IMR-90 (cell line): Measurements from ENCODE around the gene AKAP13.

ENCODE experiments used
- BHLHE40 ChIP-seq: fragments of 150-350 bp; IDR thresholded peaks from 2 replicates; pipeline ENCODE4 v1.6.1; 2016; ENCODE audit warnings: mild to moderate bottlenecking, low read depth, low read length
- CHD1 ChIP-seq: IDR thresholded peaks from 2 replicates; pipeline ENCODE4 v1.6.1; 2012; ENCODE audit warnings: low read depth, low read length, improper control_type of control experiment
- FOS ChIP-seq: fragments of 150-350 bp; IDR thresholded peaks from 2 replicates; pipeline ENCODE4 v1.6.1; 2016; ENCODE audit warnings: low read depth, low read length
- MAFK ChIP-seq: IDR thresholded peaks from 2 replicates; pipeline ENCODE4 v1.6.1; 2012; ENCODE audit warnings: low read depth, low read length, improper control_type of control experiment
- MAZ ChIP-seq: IDR thresholded peaks from 2 replicates; pipeline ENCODE4 v1.6.1; 2012; ENCODE audit warnings: low read depth, mild to moderate bottlenecking, low read length, improper control_type of control experiment, moderate library complexity, borderline replicate concordance
- NFE2L2 ChIP-seq: fragments of 150-350 bp; IDR thresholded peaks from 2 replicates; pipeline ENCODE4 v1.6.1; 2016; ENCODE audit warnings: low read depth, mild to moderate bottlenecking, low read length
- POLR2A ChIP-seq: IDR thresholded peaks from 2 replicates; pipeline ENCODE4 v1.6.1; 2012; ENCODE audit warnings: mild to moderate bottlenecking, low read depth, low read length
- RAD21 ChIP-seq: IDR thresholded peaks from 2 replicates; pipeline ENCODE4 v1.6.1; 2012; ENCODE audit warnings: low read length, improper control_type of control experiment
- RFX5 ChIP-seq: IDR thresholded peaks from 2 replicates; pipeline ENCODE4 v1.8.0; 2012; ENCODE audit warnings: low read depth, mild to moderate bottlenecking, low read length, moderate library complexity
- SMC3 ChIP-seq: fragments of 150-350 bp; IDR thresholded peaks from 2 replicates; pipeline ENCODE4 v1.6.1; 2016; ENCODE audit warnings: low read depth, mild to moderate bottlenecking, antibody characterized with exemption, low read length, moderate library complexity
- TF ChIP-seq, protein P1 (sequence below): conservative IDR thresholded peaks from 2 replicates; pipeline ENCODE4 v1.5.1; 2012; ENCODE audit warnings: mild to moderate bottlenecking, low read depth, low read length, improper control_type of control experiment
- TF ChIP-seq, protein P2 (sequence below): fragments of 150-350 bp; IDR thresholded peaks from 2 replicates; pipeline ENCODE4 v1.6.1; 2016; ENCODE audit warnings: low read depth, mild to moderate bottlenecking, low read length, moderate library complexity, borderline replicate concordance
- TF ChIP-seq, protein P3 (sequence below): fragments of 150-350 bp; IDR thresholded peaks from 2 replicates; pipeline ENCODE4 v1.6.1; 2017; ENCODE audit warnings: mild to moderate bottlenecking, antibody characterized with exemption, low read length, low read depth

DNA sequence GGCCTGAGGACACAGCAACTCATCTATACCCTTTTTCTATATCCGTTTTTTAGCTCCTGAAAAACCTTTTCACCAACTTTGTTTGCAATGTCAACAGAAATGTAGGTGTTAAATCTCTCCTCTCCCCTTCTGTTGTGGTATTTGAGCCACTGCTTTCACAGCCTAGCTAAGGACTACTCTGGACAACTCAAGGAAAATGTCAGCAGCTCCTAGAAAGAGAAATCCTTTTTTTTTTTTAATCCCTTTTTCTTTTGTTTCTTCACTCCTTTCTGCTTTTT is 237.8 kb downstream of the AKAP13 start:
- TF ChIP-seq, protein P1, sequence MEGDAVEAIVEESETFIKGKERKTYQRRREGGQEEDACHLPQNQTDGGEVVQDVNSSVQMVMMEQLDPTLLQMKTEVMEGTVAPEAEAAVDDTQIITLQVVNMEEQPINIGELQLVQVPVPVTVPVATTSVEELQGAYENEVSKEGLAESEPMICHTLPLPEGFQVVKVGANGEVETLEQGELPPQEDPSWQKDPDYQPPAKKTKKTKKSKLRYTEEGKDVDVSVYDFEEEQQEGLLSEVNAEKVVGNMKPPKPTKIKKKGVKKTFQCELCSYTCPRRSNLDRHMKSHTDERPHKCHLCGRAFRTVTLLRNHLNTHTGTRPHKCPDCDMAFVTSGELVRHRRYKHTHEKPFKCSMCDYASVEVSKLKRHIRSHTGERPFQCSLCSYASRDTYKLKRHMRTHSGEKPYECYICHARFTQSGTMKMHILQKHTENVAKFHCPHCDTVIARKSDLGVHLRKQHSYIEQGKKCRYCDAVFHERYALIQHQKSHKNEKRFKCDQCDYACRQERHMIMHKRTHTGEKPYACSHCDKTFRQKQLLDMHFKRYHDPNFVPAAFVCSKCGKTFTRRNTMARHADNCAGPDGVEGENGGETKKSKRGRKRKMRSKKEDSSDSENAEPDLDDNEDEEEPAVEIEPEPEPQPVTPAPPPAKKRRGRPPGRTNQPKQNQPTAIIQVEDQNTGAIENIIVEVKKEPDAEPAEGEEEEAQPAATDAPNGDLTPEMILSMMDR = no peak
- no peak for TF ChIP-seq POLR2A
- TF ChIP-seq SMC3 = no peak
- no peak for TF ChIP-seq RAD21
- TF ChIP-seq BHLHE40 = no peak
- TF ChIP-seq, protein P2, sequence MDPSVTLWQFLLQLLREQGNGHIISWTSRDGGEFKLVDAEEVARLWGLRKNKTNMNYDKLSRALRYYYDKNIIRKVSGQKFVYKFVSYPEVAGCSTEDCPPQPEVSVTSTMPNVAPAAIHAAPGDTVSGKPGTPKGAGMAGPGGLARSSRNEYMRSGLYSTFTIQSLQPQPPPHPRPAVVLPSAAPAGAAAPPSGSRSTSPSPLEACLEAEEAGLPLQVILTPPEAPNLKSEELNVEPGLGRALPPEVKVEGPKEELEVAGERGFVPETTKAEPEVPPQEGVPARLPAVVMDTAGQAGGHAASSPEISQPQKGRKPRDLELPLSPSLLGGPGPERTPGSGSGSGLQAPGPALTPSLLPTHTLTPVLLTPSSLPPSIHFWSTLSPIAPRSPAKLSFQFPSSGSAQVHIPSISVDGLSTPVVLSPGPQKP = no peak
- TF ChIP-seq FOS = no peak
- no peak for TF ChIP-seq MAFK
- no peak for TF ChIP-seq RFX5
- no peak for TF ChIP-seq MAZ
- TF ChIP-seq, protein P3, sequence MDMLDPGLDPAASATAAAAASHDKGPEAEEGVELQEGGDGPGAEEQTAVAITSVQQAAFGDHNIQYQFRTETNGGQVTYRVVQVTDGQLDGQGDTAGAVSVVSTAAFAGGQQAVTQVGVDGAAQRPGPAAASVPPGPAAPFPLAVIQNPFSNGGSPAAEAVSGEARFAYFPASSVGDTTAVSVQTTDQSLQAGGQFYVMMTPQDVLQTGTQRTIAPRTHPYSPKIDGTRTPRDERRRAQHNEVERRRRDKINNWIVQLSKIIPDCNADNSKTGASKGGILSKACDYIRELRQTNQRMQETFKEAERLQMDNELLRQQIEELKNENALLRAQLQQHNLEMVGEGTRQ = no peak
- no peak for TF ChIP-seq NFE2L2
- TF ChIP-seq CHD1 = no peak
